GM23248 (cell line): Measurements from ENCODE around the gene CPLX1.

Experiments
- EZH2 ChIP-seq: fragments of 200-600 bp; sonication (generic); IDR thresholded peaks from 2 replicates; pipeline ENCODE4 v1.6.1; 2018; ENCODE audit warnings: antibody characterized with exemption, mild to moderate bottlenecking; ENCODE audit not compliant: insufficient read depth, poor library complexity, severe bottlenecking
- EZH2phosphoT487 ChIP-seq: fragments of 200-600 bp; sonication (generic); IDR thresholded peaks from 2 replicates; pipeline ENCODE4 v1.6.1; 2018; ENCODE audit warnings: antibody characterized with exemption, moderate library complexity, mild to moderate bottlenecking, low read depth; ENCODE audit not compliant: insufficient read depth

DNA sequence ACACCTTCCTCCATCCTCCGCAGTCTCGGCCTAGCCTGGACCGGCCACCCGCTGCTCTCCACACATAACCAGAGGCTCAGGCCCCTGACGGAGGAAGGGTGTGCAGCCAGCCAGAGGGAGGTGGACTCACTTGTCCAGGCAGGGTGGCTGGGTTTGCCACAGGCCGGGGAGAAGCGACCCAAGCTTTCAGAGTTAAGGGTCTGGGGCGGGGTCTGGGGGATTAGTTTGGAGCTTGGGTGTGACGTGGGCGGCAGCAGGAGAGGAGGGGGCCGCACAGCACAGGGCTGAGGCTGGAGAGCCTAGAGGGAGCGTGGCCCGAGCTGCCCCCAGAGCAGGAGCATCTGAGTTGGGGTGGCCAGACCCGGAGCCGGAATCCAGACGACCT lies 22.4 kb upstream of the CPLX1 start:
- TF ChIP-seq EZH2, result no peak
- TF ChIP-seq EZH2phosphoT487, result no peak
